GM23338 (cell line): Measurements from ENCODE around the gene STT3B. TPM values are rescaled to one million over a fixed set of nuclear protein-coding genes. Genes with fewer than 3 reads are reported as not detected.

Experiments
- ATAC-seq: fragments of 200-7000 bp; cut with Tn5 transposase; 3 replicates; pipeline ENCODE4 v1.9.1; 2020
- DNase-seq: peaks from one replicate; pipeline ENCODE4 v3.0.0-alpha.2; 2015; ENCODE audit warnings: low spot score
- H2AFZ ChIP-seq: fragments of 200-600 bp; sonication (generic); 2 replicates; pipeline ENCODE4 v1.8.0; 2016; ENCODE audit warnings: antibody characterized with exemption, mild to moderate bottlenecking, moderate library complexity
- H3F3A ChIP-seq: fragments of 200-600 bp; sonication (generic); replicated peaks from 2 replicates; pipeline ENCODE4 v1.8.0; 2017; ENCODE audit warnings: antibody characterized with exemption, mixed run types, low read depth
- H3K27ac ChIP-seq: fragments of 200-600 bp; sonication (generic); 2 replicates; pipeline ENCODE4 v1.6.1; 2016; ENCODE audit warnings: low read depth
- H3K27me3 ChIP-seq: fragments of 200-600 bp; sonication (generic); 2 replicates; pipeline ENCODE4 v1.8.0; 2016; ENCODE audit warnings: mild to moderate bottlenecking, mixed run types, moderate library complexity; ENCODE audit not compliant: insufficient read depth
- H3K36me3 ChIP-seq: fragments of 200-600 bp; sonication (generic); 2 replicates; pipeline ENCODE4 v1.8.0; 2016; ENCODE audit warnings: mild to moderate bottlenecking; ENCODE audit not compliant: insufficient read depth
- H3K4me1 ChIP-seq: fragments of 200-600 bp; sonication (generic); 2 replicates; pipeline ENCODE4 v1.8.0; 2016; ENCODE audit warnings: mild to moderate bottlenecking, moderate library complexity; ENCODE audit not compliant: insufficient read depth
- H3K4me2 ChIP-seq: fragments of 200-600 bp; sonication (generic); 2 replicates; pipeline ENCODE4 v1.7.1; 2017; ENCODE audit warnings: mixed run types
- H3K4me3 ChIP-seq: fragments of 200-600 bp; sonication (generic); 2 replicates; pipeline ENCODE4 v1.6.1; 2016; ENCODE audit warnings: mixed run types
- H3K79me2 ChIP-seq: fragments of 200-600 bp; sonication (generic); replicated peaks from 2 replicates; pipeline ENCODE4 v1.8.0; 2017; ENCODE audit warnings: mild to moderate bottlenecking; ENCODE audit not compliant: insufficient read depth
- H3K9me2 ChIP-seq: fragments of 200-600 bp; sonication (generic); 2 replicates; pipeline ENCODE4 v1.8.0; 2017; ENCODE audit not compliant: insufficient read depth
- H4K20me1 ChIP-seq: fragments of 200-600 bp; sonication (generic); replicated peaks from 2 replicates; pipeline ENCODE4 v1.8.0; 2017; ENCODE audit warnings: mild to moderate bottlenecking; ENCODE audit not compliant: insufficient read depth
- H3K27ac Mint-ChIP-seq: 2 replicates; pipeline ENCODE4 v1.8.0; 2020; ENCODE audit warnings: inconsistent platforms, mild to moderate bottlenecking, moderate library complexity, mixed read lengths
- H3K27me3 Mint-ChIP-seq: 3 replicates; pipeline ENCODE4 v1.8.0; 2022; ENCODE audit warnings: low read depth, mild to moderate bottlenecking, moderate library complexity, mixed read lengths, inconsistent platforms; ENCODE audit not compliant: insufficient read depth, poor library complexity
- H3K36me3 Mint-ChIP-seq: 3 replicates; pipeline ENCODE4 v1.8.0; 2021; ENCODE audit warnings: low read depth, mild to moderate bottlenecking, inconsistent platforms, moderate library complexity, mixed read lengths
- H3K4me1 Mint-ChIP-seq: 3 replicates; pipeline ENCODE4 v1.8.0; 2020; ENCODE audit warnings: mild to moderate bottlenecking, inconsistent platforms, mixed read lengths
- H3K4me3 Mint-ChIP-seq: 3 replicates; pipeline ENCODE4 v1.8.0; 2021; ENCODE audit warnings: moderate library complexity, mild to moderate bottlenecking, inconsistent platforms, mixed read lengths
- H3K9me3 Mint-ChIP-seq: 3 replicates; pipeline ENCODE4 v1.8.0; 2020; ENCODE audit warnings: moderate library complexity, mild to moderate bottlenecking, inconsistent platforms, mixed read lengths
- CREB1 ChIP-seq: fragments of 250-450 bp; sonication (Bioruptor Pico); IDR thresholded peaks from 2 replicates; pipeline ENCODE4 v1.5.0; 2020; ENCODE audit warnings: low read depth, mild to moderate bottlenecking, moderate library complexity
- ETS1 ChIP-seq: IDR thresholded peaks from 2 replicates; pipeline ENCODE4 v1.6.1; 2016; ENCODE audit warnings: antibody characterized with exemption
- EZH2 ChIP-seq: fragments of 200-600 bp; sonication (generic); IDR thresholded peaks from one replicate; pipeline ENCODE4 v1.8.0; 2017; ENCODE audit warnings: antibody characterized with exemption, mild to moderate bottlenecking, low read depth; ENCODE audit not compliant: unreplicated experiment
- EZH2phosphoT487 ChIP-seq: fragments of 200-600 bp; sonication (generic); IDR thresholded peaks from one replicate; pipeline ENCODE4 v1.8.1; 2018; ENCODE audit warnings: antibody characterized with exemption; ENCODE audit not compliant: unreplicated experiment
- JUNB ChIP-seq: IDR thresholded peaks from one replicate; pipeline ENCODE4 v1.6.1; 2016; ENCODE audit warnings: antibody characterized with exemption; ENCODE audit not compliant: unreplicated experiment
- NANOG ChIP-seq: IDR thresholded peaks from 2 replicates; pipeline ENCODE4 v1.6.1; 2016; ENCODE audit warnings: antibody characterized with exemption, borderline replicate concordance
- POLR2AphosphoS5 ChIP-seq: IDR thresholded peaks from 2 replicates; pipeline ENCODE4 v1.6.1; 2016; ENCODE audit warnings: antibody characterized with exemption, low read depth
- STAT1 ChIP-seq: IDR thresholded peaks from one replicate; pipeline ENCODE4 v1.6.1; 2016; ENCODE audit warnings: antibody characterized with exemption; ENCODE audit not compliant: unreplicated experiment
- ZNF114 ChIP-seq: fragments of 250-450 bp; sonication (Bioruptor Pico); IDR thresholded peaks from 2 replicates; pipeline ENCODE4 v1.5.0; 2020; ENCODE audit warnings: mild to moderate bottlenecking, moderate library complexity
- ZNF331 ChIP-seq: fragments of 250-450 bp; sonication (Bioruptor Pico); IDR thresholded peaks from 2 replicates; pipeline ENCODE4 v1.5.0; 2020; ENCODE audit warnings: low read depth, mild to moderate bottlenecking, moderate library complexity
- polyA plus RNA-seq: library from polyadenylated mRNA; unstranded; fragments of >200 nt; fragmentation: Nextera tagmentation; extraction: Ambion mirVana; gene quantifications from 2 replicates; pipeline ENCODE4 v1.2.1, GENCODE V29; 2016
- total RNA-seq: library from RNA; depleted of rRNA; stranded (reverse); fragments of >200 nt; shearing (Covaris generic); gene quantifications from 2 replicates; pipeline ENCODE4 v1.2.3, GENCODE V29; 2014
- TF ChIP-seq, protein P1 (sequence below): fragments of 250-450 bp; sonication (Bioruptor Pico); IDR thresholded peaks from 2 replicates; pipeline ENCODE4 v1.5.0; 2020; ENCODE audit warnings: mild to moderate bottlenecking, moderate library complexity
- TF ChIP-seq, protein P2 (sequence below): IDR thresholded peaks from one replicate; pipeline ENCODE4 v1.6.1; 2018; ENCODE audit warnings: antibody characterized with exemption; ENCODE audit not compliant: unreplicated experiment
- TF ChIP-seq, protein P3 (sequence below), 2 experiments: fragments of 200-600 bp in 1 of 2; sonication (generic) in 1 of 2; conservative IDR thresholded peaks; 2 replicates each; pipeline versions ENCODE4 v1.5.1 to v1.6.1; 2016 to 2017; ENCODE audit warnings: antibody characterized with exemption in 2 of 2, low read depth in 2 of 2, mild to moderate bottlenecking in 2 of 2, moderate library complexity in 1 of 2

The STT3B gene
- total and polyA plus RNA-seq, 2 experiments from 2014 or later = 44.1 to 167 TPM

GRCh38 chr3:31491660-31492059, 41.1 kb upstream of the STT3B start:
- H3K27ac ChIP-seq = no peak overlapping the region
- Mint-ChIP-seq H3K9me3 (no peaks in the 10 kb centered on the region; the same call in 2 of the 3 replicates), H3K36me3 (0 out of 3 replicates have a peak, but pooled peaks cover 4% of the 10 kb centered on the region), H3K27ac (no peak overlapping the region), H3K4me1 (no peaks in the 10 kb centered on the region), H3K27me3 (peaks cover 4% of the 10 kb centered on the region), H3K4me3 (no peak overlapping the region)
- H3K27me3 ChIP-seq = no peaks in the 10 kb centered on the region
- H2AFZ ChIP-seq = no peak overlapping the region
- no peaks in the 10 kb centered on the region for H3K4me1 ChIP-seq
- H3K4me2 ChIP-seq = no peak overlapping the region
- DNase-seq (no peak), ATAC-seq (no peak)
- no peaks in the 10 kb centered on the region for H3F3A ChIP-seq
- H3K4me3 ChIP-seq = no peak overlapping the region
- H3K79me2 ChIP-seq = no peaks in the 10 kb centered on the region
- H3K9me2 ChIP-seq = peaks cover 8% of the 10 kb centered on the region; the same call in 1 of the 2 replicates
- TF ChIP-seq POLR2AphosphoS5 (no peak), CREB1 (CRISPR knock-in tag) (no peak), EZH2phosphoT487 (no peak), ETS1 (no peak), ZNF331 (CRISPR knock-in tag) (no peak), ZNF114 (CRISPR knock-in tag) (no peak), STAT1 (no peak), EZH2 (no peak), NANOG (no peak), JUNB (no peak)
- TF ChIP-seq, protein P1, sequence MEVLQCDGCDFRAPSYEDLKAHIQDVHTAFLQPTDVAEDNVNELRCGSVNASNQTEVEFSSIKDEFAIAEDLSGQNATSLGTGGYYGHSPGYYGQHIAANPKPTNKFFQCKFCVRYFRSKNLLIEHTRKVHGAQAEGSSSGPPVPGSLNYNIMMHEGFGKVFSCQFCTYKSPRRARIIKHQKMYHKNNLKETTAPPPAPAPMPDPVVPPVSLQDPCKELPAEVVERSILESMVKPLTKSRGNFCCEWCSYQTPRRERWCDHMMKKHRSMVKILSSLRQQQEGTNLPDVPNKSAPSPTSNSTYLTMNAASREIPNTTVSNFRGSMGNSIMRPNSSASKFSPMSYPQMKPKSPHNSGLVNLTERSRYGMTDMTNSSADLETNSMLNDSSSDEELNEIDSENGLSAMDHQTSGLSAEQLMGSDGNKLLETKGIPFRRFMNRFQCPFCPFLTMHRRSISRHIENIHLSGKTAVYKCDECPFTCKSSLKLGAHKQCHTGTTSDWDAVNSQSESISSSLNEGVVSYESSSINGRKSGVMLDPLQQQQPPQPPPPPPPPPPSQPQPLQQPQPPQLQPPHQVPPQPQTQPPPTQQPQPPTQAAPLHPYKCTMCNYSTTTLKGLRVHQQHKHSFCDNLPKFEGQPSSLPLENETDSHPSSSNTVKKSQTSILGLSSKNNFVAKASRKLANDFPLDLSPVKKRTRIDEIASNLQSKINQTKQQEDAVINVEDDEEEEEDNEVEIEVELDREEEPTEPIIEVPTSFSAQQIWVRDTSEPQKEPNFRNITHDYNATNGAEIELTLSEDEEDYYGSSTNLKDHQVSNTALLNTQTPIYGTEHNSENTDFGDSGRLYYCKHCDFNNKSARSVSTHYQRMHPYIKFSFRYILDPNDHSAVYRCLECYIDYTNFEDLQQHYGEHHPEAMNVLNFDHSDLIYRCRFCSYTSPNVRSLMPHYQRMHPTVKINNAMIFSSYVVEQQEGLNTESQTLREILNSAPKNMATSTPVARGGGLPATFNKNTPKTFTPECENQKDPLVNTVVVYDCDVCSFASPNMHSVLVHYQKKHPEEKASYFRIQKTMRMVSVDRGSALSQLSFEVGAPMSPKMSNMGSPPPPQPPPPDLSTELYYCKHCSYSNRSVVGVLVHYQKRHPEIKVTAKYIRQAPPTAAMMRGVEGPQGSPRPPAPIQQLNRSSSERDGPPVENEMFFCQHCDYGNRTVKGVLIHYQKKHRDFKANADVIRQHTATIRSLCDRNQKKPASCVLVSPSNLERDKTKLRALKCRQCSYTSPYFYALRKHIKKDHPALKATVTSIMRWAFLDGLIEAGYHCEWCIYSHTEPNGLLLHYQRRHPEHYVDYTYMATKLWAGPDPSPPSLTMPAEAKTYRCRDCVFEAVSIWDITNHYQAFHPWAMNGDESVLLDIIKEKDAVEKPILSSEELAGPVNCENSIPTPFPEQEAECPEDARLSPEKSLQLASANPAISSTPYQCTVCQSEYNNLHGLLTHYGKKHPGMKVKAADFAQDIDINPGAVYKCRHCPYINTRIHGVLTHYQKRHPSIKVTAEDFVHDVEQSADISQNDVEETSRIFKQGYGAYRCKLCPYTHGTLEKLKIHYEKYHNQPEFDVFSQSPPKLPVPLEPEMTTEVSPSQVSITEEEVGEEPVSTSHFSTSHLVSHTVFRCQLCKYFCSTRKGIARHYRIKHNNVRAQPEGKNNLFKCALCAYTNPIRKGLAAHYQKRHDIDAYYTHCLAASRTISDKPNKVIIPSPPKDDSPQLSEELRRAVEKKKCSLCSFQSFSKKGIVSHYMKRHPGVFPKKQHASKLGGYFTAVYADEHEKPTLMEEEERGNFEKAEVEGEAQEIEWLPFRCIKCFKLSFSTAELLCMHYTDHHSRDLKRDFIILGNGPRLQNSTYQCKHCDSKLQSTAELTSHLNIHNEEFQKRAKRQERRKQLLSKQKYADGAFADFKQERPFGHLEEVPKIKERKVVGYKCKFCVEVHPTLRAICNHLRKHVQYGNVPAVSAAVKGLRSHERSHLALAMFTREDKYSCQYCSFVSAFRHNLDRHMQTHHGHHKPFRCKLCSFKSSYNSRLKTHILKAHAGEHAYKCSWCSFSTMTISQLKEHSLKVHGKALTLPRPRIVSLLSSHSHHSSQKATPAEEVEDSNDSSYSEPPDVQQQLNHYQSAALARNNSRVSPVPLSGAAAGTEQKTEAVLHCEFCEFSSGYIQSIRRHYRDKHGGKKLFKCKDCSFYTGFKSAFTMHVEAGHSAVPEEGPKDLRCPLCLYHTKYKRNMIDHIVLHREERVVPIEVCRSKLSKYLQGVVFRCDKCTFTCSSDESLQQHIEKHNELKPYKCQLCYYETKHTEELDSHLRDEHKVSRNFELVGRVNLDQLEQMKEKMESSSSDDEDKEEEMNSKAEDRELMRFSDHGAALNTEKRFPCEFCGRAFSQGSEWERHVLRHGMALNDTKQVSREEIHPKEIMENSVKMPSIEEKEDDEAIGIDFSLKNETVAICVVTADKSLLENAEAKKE = no peak
- TF ChIP-seq, protein P2, sequence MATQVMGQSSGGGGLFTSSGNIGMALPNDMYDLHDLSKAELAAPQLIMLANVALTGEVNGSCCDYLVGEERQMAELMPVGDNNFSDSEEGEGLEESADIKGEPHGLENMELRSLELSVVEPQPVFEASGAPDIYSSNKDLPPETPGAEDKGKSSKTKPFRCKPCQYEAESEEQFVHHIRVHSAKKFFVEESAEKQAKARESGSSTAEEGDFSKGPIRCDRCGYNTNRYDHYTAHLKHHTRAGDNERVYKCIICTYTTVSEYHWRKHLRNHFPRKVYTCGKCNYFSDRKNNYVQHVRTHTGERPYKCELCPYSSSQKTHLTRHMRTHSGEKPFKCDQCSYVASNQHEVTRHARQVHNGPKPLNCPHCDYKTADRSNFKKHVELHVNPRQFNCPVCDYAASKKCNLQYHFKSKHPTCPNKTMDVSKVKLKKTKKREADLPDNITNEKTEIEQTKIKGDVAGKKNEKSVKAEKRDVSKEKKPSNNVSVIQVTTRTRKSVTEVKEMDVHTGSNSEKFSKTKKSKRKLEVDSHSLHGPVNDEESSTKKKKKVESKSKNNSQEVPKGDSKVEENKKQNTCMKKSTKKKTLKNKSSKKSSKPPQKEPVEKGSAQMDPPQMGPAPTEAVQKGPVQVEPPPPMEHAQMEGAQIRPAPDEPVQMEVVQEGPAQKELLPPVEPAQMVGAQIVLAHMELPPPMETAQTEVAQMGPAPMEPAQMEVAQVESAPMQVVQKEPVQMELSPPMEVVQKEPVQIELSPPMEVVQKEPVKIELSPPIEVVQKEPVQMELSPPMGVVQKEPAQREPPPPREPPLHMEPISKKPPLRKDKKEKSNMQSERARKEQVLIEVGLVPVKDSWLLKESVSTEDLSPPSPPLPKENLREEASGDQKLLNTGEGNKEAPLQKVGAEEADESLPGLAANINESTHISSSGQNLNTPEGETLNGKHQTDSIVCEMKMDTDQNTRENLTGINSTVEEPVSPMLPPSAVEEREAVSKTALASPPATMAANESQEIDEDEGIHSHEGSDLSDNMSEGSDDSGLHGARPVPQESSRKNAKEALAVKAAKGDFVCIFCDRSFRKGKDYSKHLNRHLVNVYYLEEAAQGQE = no peak
- TF ChIP-seq, protein P3, sequence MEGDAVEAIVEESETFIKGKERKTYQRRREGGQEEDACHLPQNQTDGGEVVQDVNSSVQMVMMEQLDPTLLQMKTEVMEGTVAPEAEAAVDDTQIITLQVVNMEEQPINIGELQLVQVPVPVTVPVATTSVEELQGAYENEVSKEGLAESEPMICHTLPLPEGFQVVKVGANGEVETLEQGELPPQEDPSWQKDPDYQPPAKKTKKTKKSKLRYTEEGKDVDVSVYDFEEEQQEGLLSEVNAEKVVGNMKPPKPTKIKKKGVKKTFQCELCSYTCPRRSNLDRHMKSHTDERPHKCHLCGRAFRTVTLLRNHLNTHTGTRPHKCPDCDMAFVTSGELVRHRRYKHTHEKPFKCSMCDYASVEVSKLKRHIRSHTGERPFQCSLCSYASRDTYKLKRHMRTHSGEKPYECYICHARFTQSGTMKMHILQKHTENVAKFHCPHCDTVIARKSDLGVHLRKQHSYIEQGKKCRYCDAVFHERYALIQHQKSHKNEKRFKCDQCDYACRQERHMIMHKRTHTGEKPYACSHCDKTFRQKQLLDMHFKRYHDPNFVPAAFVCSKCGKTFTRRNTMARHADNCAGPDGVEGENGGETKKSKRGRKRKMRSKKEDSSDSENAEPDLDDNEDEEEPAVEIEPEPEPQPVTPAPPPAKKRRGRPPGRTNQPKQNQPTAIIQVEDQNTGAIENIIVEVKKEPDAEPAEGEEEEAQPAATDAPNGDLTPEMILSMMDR (conservative IDR thresholded peaks at IDR 0.05; ENCODE audit: low read depth in 2 of 2) = no peak
- H4K20me1 ChIP-seq = no peaks in the 10 kb centered on the region
- H3K36me3 ChIP-seq = no peaks in the 10 kb centered on the region
